Panc1 (cell line): Measurements from ENCODE around the gene CPSF3. TPM values are rescaled to one million over a fixed set of nuclear protein-coding genes. Genes with fewer than 3 reads are reported as not detected.

ENCODE experiments used
- ATAC-seq: fragments of 200-7000 bp; cut with Tn5 transposase; 2 replicates; pipeline ENCODE4 v1.9.1; 2020; ENCODE audit warnings: mild to moderate bottlenecking, moderate library complexity
- BruUV-seq: library from RNA; stranded (reverse); fragments of 400-500 nt; replicated peaks from 2 replicates; lab custom pipeline; 2021; lab: Mats Ljungman, UMichigan
- CTCF ChIA-PET: fragments of 300-600 bp; sonication (Branson Sonifier 250); formaldehyde crosslinking; loops from one replicate; lab custom pipeline; 2022; ENCODE audit warnings: antibody characterized with exemption; lab: Charles Lee
- POLR2A ChIA-PET: fragments of 300-600 bp; sonication (Branson Sonifier 250); formaldehyde crosslinking; loops from one replicate; lab custom pipeline; 2022; ENCODE audit warnings: antibody characterized with exemption; lab: Charles Lee
- DNase-seq: peaks from one replicate; pipeline ENCODE4 v3.0.0-alpha.2; 2010; ENCODE audit warnings: low read depth, low spot score
- H3K27ac ChIP-seq: 2 replicates; pipeline ENCODE4 v1.5.1; 2011; ENCODE audit warnings: mild to moderate bottlenecking, low read length, inconsistent platforms
- H3K27me3 ChIP-seq: fragments of 200-500 bp; sonication (Bioruptor generic); 2 replicates; pipeline ENCODE4 v1.6.0; 2014; ENCODE audit warnings: low read length, inconsistent platforms; ENCODE audit not compliant: control insufficient read depth, insufficient read depth
- H3K36me3 ChIP-seq: fragments of 200-500 bp; sonication (Bioruptor generic); 2 replicates; pipeline ENCODE4 v1.5.1; 2014; ENCODE audit warnings: inconsistent platforms, mild to moderate bottlenecking, low read length, moderate library complexity; ENCODE audit not compliant: control insufficient read depth, insufficient read depth
- H3K4me1 ChIP-seq: 2 replicates; pipeline ENCODE4 v1.5.1; 2011; ENCODE audit warnings: inconsistent platforms, mild to moderate bottlenecking, low read length, moderate library complexity; ENCODE audit not compliant: control insufficient read depth, insufficient read depth
- H3K4me3 ChIP-seq, 2 experiments: 2 replicates each; pipeline ENCODE4 v1.5.1; 2011 to 2012; ENCODE audit warnings: low read depth in 2 of 2, low read length in 2 of 2, mild to moderate bottlenecking in 2 of 2, inconsistent platforms in 1 of 2, moderate library complexity in 1 of 2
- H3K9me3 ChIP-seq: fragments of 200-500 bp; sonication (Bioruptor generic); 2 replicates; pipeline ENCODE4 v1.5.1; 2014; ENCODE audit warnings: low read depth, mild to moderate bottlenecking, inconsistent platforms, low read length, moderate library complexity; ENCODE audit not compliant: control insufficient read depth, insufficient read depth
- POLR2AphosphoS5 ChIP-seq: IDR thresholded peaks from 2 replicates; pipeline ENCODE4 v1.6.1; 2012; ENCODE audit warnings: mild to moderate bottlenecking, low read depth, low read length, moderate library complexity
- SIN3A ChIP-seq: IDR thresholded peaks from 2 replicates; pipeline ENCODE4 v1.6.1; 2012; ENCODE audit warnings: low read depth, mild to moderate bottlenecking, low read length, moderate library complexity, borderline replicate concordance; ENCODE audit not compliant: insufficient read depth
- TCF7L2 ChIP-seq: IDR thresholded peaks from 2 replicates; pipeline ENCODE4 v1.6.1; 2011; ENCODE audit warnings: mild to moderate bottlenecking, low read depth, low read length, inconsistent platforms
- in situ Hi-C: cut with HindIII; loops from 2 replicates; pipeline ENCODE4 v1.10.0; 2016; ENCODE audit warnings: low sequenced_read_pairs, low pct_unique_long_range_greater_than_20kb
- intact Hi-C: fragments of 100-400 bp; cut with micrococcal nuclease; formaldehyde crosslinking; loops from one replicate; pipeline ENCODE4 v1.10.0; 2022; ENCODE audit not compliant: unreplicated experiment
- total RNA-seq: library from RNA; stranded (reverse); gene quantifications from one replicate; pipeline ENCODE4 v1.2.1, GENCODE V29; 2021; ENCODE audit not compliant: unreplicated experiment
- TF ChIP-seq, protein P1 (sequence below): fragments of 450-650 bp; IDR thresholded peaks from 2 replicates; pipeline ENCODE4 v1.5.1; 2017; ENCODE audit warnings: mild to moderate bottlenecking
- TF ChIP-seq, protein P2 (sequence below), 2 experiments: IDR thresholded peaks; 2 replicates each; pipeline ENCODE4 v1.6.1; 2011 to 2012; ENCODE audit warnings: low read depth in 2 of 2, control low read depth in 1 of 2, low read length in 1 of 2, mild to moderate bottlenecking in 1 of 2, moderate library complexity in 1 of 2; ENCODE audit not compliant: insufficient read depth in 1 of 2

The CPSF3 gene
- total RNA-seq, 1 experiment from 2014 or later: 54.1 TPM

DNA sequence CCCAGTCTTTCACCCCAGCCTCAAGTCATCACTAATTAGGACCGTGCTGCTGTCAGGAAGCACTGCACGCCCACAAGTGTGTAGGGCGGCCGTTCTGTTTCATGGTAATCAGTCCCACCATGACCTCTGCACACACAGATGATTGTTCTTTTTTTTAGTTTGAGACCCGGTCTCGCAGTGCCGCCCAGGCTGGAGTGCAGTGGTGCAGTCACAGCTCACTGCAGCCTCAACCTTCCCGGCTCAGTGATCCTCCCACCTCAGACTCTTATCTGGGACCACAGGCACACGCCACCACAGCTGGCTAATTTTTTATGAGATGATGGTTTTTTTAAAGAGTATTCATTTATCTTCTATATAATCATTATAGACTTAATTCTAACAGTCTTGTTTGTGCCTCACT lies 49.1 kb downstream of the CPSF3 start:
- Histone ChIP-seq H3K9me3 (no peaks in the 10 kb centered on the region), H3K4me3 (no peak overlapping the region), H3K4me1 (peaks cover 17% of the 10 kb centered on the region), H3K36me3 (peaks cover 2% of the 10 kb centered on the region; the same call in 1 of the 2 replicates), H3K27ac (no peak overlapping the region), H3K27me3 (no peaks in the 10 kb centered on the region)
- TF ChIP-seq, protein P1, sequence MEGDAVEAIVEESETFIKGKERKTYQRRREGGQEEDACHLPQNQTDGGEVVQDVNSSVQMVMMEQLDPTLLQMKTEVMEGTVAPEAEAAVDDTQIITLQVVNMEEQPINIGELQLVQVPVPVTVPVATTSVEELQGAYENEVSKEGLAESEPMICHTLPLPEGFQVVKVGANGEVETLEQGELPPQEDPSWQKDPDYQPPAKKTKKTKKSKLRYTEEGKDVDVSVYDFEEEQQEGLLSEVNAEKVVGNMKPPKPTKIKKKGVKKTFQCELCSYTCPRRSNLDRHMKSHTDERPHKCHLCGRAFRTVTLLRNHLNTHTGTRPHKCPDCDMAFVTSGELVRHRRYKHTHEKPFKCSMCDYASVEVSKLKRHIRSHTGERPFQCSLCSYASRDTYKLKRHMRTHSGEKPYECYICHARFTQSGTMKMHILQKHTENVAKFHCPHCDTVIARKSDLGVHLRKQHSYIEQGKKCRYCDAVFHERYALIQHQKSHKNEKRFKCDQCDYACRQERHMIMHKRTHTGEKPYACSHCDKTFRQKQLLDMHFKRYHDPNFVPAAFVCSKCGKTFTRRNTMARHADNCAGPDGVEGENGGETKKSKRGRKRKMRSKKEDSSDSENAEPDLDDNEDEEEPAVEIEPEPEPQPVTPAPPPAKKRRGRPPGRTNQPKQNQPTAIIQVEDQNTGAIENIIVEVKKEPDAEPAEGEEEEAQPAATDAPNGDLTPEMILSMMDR: no peak
- no peak for TF ChIP-seq SIN3A
- TF ChIP-seq POLR2AphosphoS5: no peak
- in situ Hi-C loops (no loop called here), intact Hi-C loops (no loop called here)
- DNase-seq (no peak), ATAC-seq (no peak)
- ChIA-PET POLR2A (no interaction called here), CTCF (no interaction called here)
- BruUV-seq: no TSS peak

DNA sequence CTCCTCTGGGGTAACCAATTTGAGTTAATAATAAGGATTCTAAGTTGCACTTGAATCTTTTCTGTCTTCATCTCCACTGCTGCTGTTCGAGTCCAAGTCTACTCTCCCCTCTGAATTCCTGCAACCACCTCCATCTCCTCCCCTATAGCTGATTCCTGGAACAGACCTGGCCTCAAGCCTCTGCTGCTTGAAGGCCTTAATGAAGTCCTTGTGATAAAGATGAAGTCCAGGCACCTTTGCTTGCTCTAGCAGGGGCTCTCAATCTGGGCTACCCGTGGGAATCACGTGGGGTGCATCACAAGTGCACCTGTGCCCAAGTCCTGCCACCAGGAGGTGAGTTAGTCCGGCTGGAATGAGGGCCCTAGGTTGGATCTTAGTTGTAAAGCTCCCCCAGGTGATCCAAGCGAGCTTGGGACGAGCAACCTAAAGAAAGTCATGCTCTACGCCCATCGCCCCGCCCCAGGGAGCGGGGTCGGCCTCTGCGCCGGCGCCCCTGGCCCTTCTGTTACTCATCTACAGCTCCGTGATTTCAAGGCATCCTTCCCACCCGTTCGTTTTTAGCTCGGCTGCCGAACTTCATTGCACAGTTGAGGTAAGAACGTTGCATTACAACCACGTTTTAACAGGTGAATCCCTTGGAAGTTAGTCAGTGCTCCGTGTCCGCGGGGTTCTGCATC lies 50.0 kb downstream of the CPSF3 start:
- ChIA-PET CTCF (no interaction called here), POLR2A (no interaction called here)
- H3K36me3 ChIP-seq: peaks cover 4% of the 10 kb centered on the region; the same call in 1 of the 2 replicates
- H3K4me1 ChIP-seq: peaks cover 17% of the 10 kb centered on the region
- intact Hi-C loops (no loop called here), in situ Hi-C loops (no loop called here)
- BruUV-seq: no TSS peak
- no peaks in the 10 kb centered on the region for H3K27me3 ChIP-seq
- DNase-seq (no peak), ATAC-seq (peak; percentile 10; the same call in 1 of the 2 replicates)
- H3K9me3 ChIP-seq: no peaks in the 10 kb centered on the region
- H3K4me3 ChIP-seq: peak overlapping the region; percentile 69 to 96
- TF ChIP-seq, protein P2, sequence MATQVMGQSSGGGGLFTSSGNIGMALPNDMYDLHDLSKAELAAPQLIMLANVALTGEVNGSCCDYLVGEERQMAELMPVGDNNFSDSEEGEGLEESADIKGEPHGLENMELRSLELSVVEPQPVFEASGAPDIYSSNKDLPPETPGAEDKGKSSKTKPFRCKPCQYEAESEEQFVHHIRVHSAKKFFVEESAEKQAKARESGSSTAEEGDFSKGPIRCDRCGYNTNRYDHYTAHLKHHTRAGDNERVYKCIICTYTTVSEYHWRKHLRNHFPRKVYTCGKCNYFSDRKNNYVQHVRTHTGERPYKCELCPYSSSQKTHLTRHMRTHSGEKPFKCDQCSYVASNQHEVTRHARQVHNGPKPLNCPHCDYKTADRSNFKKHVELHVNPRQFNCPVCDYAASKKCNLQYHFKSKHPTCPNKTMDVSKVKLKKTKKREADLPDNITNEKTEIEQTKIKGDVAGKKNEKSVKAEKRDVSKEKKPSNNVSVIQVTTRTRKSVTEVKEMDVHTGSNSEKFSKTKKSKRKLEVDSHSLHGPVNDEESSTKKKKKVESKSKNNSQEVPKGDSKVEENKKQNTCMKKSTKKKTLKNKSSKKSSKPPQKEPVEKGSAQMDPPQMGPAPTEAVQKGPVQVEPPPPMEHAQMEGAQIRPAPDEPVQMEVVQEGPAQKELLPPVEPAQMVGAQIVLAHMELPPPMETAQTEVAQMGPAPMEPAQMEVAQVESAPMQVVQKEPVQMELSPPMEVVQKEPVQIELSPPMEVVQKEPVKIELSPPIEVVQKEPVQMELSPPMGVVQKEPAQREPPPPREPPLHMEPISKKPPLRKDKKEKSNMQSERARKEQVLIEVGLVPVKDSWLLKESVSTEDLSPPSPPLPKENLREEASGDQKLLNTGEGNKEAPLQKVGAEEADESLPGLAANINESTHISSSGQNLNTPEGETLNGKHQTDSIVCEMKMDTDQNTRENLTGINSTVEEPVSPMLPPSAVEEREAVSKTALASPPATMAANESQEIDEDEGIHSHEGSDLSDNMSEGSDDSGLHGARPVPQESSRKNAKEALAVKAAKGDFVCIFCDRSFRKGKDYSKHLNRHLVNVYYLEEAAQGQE (IDR thresholded peaks at IDR 0.05; ENCODE audit: insufficient read depth in 1 of 2, low read depth in 2 of 2, low read length in 1 of 2): no peak
- TF ChIP-seq POLR2AphosphoS5: no peak
- no peak for TF ChIP-seq SIN3A
- TF ChIP-seq, protein P1: no peak
- TF ChIP-seq TCF7L2: no peak
- H3K27ac ChIP-seq: peak overlapping the region; percentile 98
